Measurements from ENCODE around the gene MCOLN2.
"Not testable (repeated sequence)": the region's sequence is repeated elsewhere in the genome, so short reads cannot be mapped to it uniquely, and the experiment has no call there.

DNA sequence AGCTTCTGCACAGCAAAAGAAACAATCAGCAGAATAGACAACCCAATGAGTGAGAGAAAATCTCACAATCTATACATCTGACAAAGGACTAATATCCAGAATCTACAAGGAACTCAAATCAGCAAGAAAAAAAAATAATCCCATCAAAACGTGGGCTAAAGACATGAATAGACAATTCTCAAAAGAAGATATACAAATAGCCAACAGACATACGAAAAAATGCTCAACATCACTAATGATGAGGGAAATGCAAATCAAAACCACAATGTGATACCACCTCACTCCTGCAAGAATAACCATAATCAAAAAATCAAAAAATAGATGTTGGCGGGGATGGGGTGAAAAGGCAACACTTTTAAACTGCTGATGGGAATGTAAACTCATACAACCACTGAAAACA, 10.4 kb downstream of the MCOLN2 start:
- TF ChIP-seq, protein P1, sequence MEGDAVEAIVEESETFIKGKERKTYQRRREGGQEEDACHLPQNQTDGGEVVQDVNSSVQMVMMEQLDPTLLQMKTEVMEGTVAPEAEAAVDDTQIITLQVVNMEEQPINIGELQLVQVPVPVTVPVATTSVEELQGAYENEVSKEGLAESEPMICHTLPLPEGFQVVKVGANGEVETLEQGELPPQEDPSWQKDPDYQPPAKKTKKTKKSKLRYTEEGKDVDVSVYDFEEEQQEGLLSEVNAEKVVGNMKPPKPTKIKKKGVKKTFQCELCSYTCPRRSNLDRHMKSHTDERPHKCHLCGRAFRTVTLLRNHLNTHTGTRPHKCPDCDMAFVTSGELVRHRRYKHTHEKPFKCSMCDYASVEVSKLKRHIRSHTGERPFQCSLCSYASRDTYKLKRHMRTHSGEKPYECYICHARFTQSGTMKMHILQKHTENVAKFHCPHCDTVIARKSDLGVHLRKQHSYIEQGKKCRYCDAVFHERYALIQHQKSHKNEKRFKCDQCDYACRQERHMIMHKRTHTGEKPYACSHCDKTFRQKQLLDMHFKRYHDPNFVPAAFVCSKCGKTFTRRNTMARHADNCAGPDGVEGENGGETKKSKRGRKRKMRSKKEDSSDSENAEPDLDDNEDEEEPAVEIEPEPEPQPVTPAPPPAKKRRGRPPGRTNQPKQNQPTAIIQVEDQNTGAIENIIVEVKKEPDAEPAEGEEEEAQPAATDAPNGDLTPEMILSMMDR (conservative IDR thresholded peaks at IDR 0.05; ENCODE audit: low read depth, low read length), result not testable (repeated sequence)
- TF ChIP-seq MXI1 (IDR thresholded peaks at IDR 0.05; ENCODE audit: borderline replicate concordance, low read depth, low read length); POLR2A (IDR thresholded peaks at IDR 0.05; ENCODE audit: low read depth, low read length); MAFK (IDR thresholded peaks at IDR 0.05; ENCODE audit: low read depth, low read length); RCOR1 (IDR thresholded peaks at IDR 0.05; ENCODE audit: insufficient replicate concordance, low read length); MAZ (IDR thresholded peaks at IDR 0.05; ENCODE audit: borderline replicate concordance, low read depth, low read length); SMC3 (IDR thresholded peaks at IDR 0.05; ENCODE audit: low read depth, low read length); FOS (IDR thresholded peaks at IDR 0.05; ENCODE audit: low read depth, low read length); NFE2L2 (IDR thresholded peaks at IDR 0.05; ENCODE audit: low read depth, low read length); RAD21 (IDR thresholded peaks at IDR 0.05; ENCODE audit: low read length); CEBPB (IDR thresholded peaks at IDR 0.05; ENCODE audit: low read depth, low read length); CHD1 (IDR thresholded peaks at IDR 0.05; ENCODE audit: low read depth, low read length): not testable (repeated sequence)
- TF ChIP-seq, protein P2, sequence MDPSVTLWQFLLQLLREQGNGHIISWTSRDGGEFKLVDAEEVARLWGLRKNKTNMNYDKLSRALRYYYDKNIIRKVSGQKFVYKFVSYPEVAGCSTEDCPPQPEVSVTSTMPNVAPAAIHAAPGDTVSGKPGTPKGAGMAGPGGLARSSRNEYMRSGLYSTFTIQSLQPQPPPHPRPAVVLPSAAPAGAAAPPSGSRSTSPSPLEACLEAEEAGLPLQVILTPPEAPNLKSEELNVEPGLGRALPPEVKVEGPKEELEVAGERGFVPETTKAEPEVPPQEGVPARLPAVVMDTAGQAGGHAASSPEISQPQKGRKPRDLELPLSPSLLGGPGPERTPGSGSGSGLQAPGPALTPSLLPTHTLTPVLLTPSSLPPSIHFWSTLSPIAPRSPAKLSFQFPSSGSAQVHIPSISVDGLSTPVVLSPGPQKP (IDR thresholded peaks at IDR 0.05; ENCODE audit: borderline replicate concordance, low read depth, low read length), result not testable (repeated sequence)

Data from IMR-90 (cell line).